ENCODE data around the gene RBM25.

- TF ChIP-seq POLR2A (IDR thresholded peaks at IDR 0.05; ENCODE audit: low read depth, low read length) (no peak), SPI1 (IDR thresholded peaks at IDR 0.05; ENCODE audit: low read depth, low read length) (no peak), POLR2AphosphoS5 (IDR thresholded peaks at IDR 0.05; ENCODE audit: low read depth, low read length) (no peak), POU2F2 (IDR thresholded peaks at IDR 0.05; ENCODE audit: low read depth, low read length) (no peak), TAF1 (IDR thresholded peaks at IDR 0.05; ENCODE audit: low read depth, low read length) (no peak)
These were observed 91.4 kb downstream of the RBM25 start for GRCh38 chr14:73149753-73150152.

Data from GM12891 (cell line).